NB4 (cell line): ENCODE measurements around the gene ANO1.

Experiments used
- DNase-seq: peaks from one replicate; pipeline ENCODE4 v3.0.0; 2010; ENCODE audit warnings: low read depth
- H3K4me3 ChIP-seq: one replicate; pipeline ENCODE4 v1.5.1; 2011; ENCODE audit warnings: mild to moderate bottlenecking, low read depth, low read length, moderate library complexity
- CTCF ChIP-seq: IDR thresholded peaks from one replicate; pipeline ENCODE4 v1.5.1; 2012; ENCODE audit warnings: low read depth, low read length
- MAX ChIP-seq: IDR thresholded peaks from 2 replicates; pipeline ENCODE4 v1.6.1; 2011; ENCODE audit warnings: low read depth, low read length
- MYC ChIP-seq: IDR thresholded peaks from 2 replicates; pipeline ENCODE4 v1.6.1; 2011; ENCODE audit warnings: low read depth, low read length
- POLR2A ChIP-seq: IDR thresholded peaks from 2 replicates; pipeline ENCODE4 v1.6.1; 2011; ENCODE audit warnings: mild to moderate bottlenecking; ENCODE audit not compliant: insufficient read length; ENCODE audit errors: extremely low read depth

ANO1 gene

GRCh38 chr11:70233962-70234361 is 155.8 kb downstream of the ANO1 start:
- no peak overlapping the region for H3K4me3 ChIP-seq
- TF ChIP-seq CTCF (no peak), POLR2A (no peak), MYC (no peak), MAX (no peak)
- DNase-seq, result no peak
